ENCODE data around the gene ZNF284.

- no peak for TF ChIP-seq PPARA (CRISPR knock-in tag; IDR thresholded peaks at IDR 0.05; ENCODE audit: borderline replicate concordance)
- TF ChIP-seq TOX (CRISPR knock-in tag; IDR thresholded peaks at IDR 0.05; ENCODE audit: borderline replicate concordance), result no peak
- no peak for TF ChIP-seq PATZ1 (CRISPR knock-in tag; IDR thresholded peaks at IDR 0.05; ENCODE audit: borderline replicate concordance)
- no peak for TF ChIP-seq POU6F1 (CRISPR knock-in tag; IDR thresholded peaks at IDR 0.05; ENCODE audit: borderline replicate concordance, low read depth)
Observed at GRCh38 chr19:44026622-44027021, 45.3 kb upstream of the ZNF284 start.

All from SK-N-SH treated with all-trans-retinoic acid at 6 μM for 48 hours (cell line).